ENCODE results near the gene CASZ1. TPM values are rescaled to one million over a fixed set of nuclear protein-coding genes. Genes with fewer than 3 reads are reported as not detected.

The CASZ1 gene
- total and polyA plus RNA-seq, 9 of the 15 experiments (the other 6 are each of a cell fraction or from before 2014, with no cell fraction given): 0.01 to 4.0 (median 0.76) TPM; not detected in 1

GRCh38 chr1:10680487-10680886, 116.0 kb downstream of the CASZ1 start:
- Histone ChIP-seq H3K27ac (ENCODE audit: extremely low read depth, low read depth, low read length) (no peak overlapping the region), H3K9me1 (ENCODE audit: control insufficient read depth, insufficient read depth, low read length) (no peaks in the 10 kb centered on the region), H3K4me2 (ENCODE audit: insufficient read depth, low read length) (no peak overlapping the region), H3K9me3 (replicated peaks; ENCODE audit: control insufficient read depth, insufficient read depth, low read depth, low read length) (no peaks in the 10 kb centered on the region), H3K36me3 (ENCODE audit: control insufficient read depth, insufficient read depth, low read length) (no peaks in the 10 kb centered on the region), H4K20me1 (replicated peaks; ENCODE audit: control insufficient read depth, insufficient read depth, low read length) (peaks cover 32% of the 10 kb centered on the region), H3K4me3 (no peak overlapping the region), H3K4me1 (replicated peaks in 1 of 2; ENCODE audit: control insufficient read depth in 2 of 2, insufficient read depth in 2 of 2, low read length in 2 of 2) (peaks cover 6 to 50% of the 10 kb centered on the region in 2 experiments; a peak in 3 of 5 replicates), H3K27me3 (ENCODE audit: control insufficient read depth in 2 of 2, insufficient read depth in 2 of 2, low read length in 2 of 2) (peaks cover 25 to 75% of the 10 kb centered on the region in 2 experiments; a peak in 4 of 5 replicates), H3K9ac (ENCODE audit: insufficient read depth in 1 of 2, low read depth in 2 of 2, low read length in 2 of 2) (peak overlapping the region in 1 of 2 experiments; percentile 56; a peak in 2 of 4 replicates), H3K79me2 (ENCODE audit: control insufficient read depth, insufficient read depth, low read length) (no peaks in the 10 kb centered on the region), H2AFZ (ENCODE audit: low read depth, low read length) (no peak overlapping the region)
- FAIRE-seq (no peak), DNase-seq (ENCODE audit: extremely low read depth in 1 of 4, low spot score in 3 of 4) (peak in 2 of 4 experiments; percentile 47 to 48), ATAC-seq (peak; percentile 31; the same call in 2 of the 3 replicates)
- POLR2A ChIA-PET: interaction anchor here (0.6 kb wide), 1 partner anchor 1502 kb away, joined by 3 read pairs; no protein-coding TSS in a partner anchor
- WGBS (ENCODE audit: insufficient coverage, low coverage, missing lambda C conversion rate): 12% methylated on average over 11 of the region's 11 CpGs
- in situ Hi-C loops (cut with MboI): no loop called here
- TF ChIP-seq FOXK1 (CRISPR knock-in tag; IDR thresholded peaks at IDR 0.05; ENCODE audit: borderline replicate concordance): 0 out of 2 replicates have a peak, but pooled peaks have one; percentile 37
- TF ChIP-seq SPI1 (IDR thresholded peaks at IDR 0.05; ENCODE audit: borderline replicate concordance, low read depth, low read length): no peak
- 0 out of 2 replicates have a peak, but pooled peaks have one; percentile 33 for TF ChIP-seq ZNF263 (CRISPR knock-in tag; IDR thresholded peaks at IDR 0.05; ENCODE audit: borderline replicate concordance)
- TF ChIP-seq UBTF (IDR thresholded peaks at IDR 0.05; ENCODE audit: borderline replicate concordance in 1 of 2, low read depth in 2 of 2, low read length in 2 of 2): no peak
- peak; percentile 57; the same call in 1 of the 2 replicates for TF ChIP-seq FOSL1 (tag; conservative IDR thresholded peaks at IDR 0.05)
- TF ChIP-seq HNRNPK (IDR thresholded peaks at IDR 0.05; ENCODE audit: low read depth, low read length, poor library complexity, severe bottlenecking): no peak
- intact Hi-C loops (cut with micrococcal nuclease): no loop called here
- BruUV-seq (replicated peaks): no TSS peak
- CTCF ChIA-PET (ENCODE audit: low intra/inter-chr PET ratio): no interaction called here
